GM12891 (cell line): Measurements from ENCODE around the gene IGFALS.
A peak's percentile ranks its signal among the peaks of the same experiment; 100 is the strongest.

Experiments
- PAX5 ChIP-seq: IDR thresholded peaks from 2 replicates; pipeline ENCODE4 v1.6.1; 2011; ENCODE audit warnings: low read length, moderate library complexity, mild to moderate bottlenecking; ENCODE audit not compliant: insufficient read depth, severe bottlenecking
- POLR2A ChIP-seq: IDR thresholded peaks from 2 replicates; pipeline ENCODE4 v1.6.1; 2011; ENCODE audit warnings: low read depth, low read length, control low read depth
- POLR2AphosphoS5 ChIP-seq: IDR thresholded peaks from 2 replicates; pipeline ENCODE4 v1.6.1; 2011; ENCODE audit warnings: low read depth, low read length, control low read depth
- POU2F2 ChIP-seq: IDR thresholded peaks from 2 replicates; pipeline ENCODE4 v1.6.1; 2011; ENCODE audit warnings: low read depth, mild to moderate bottlenecking, control low read depth, low read length, moderate library complexity
- SPI1 ChIP-seq: IDR thresholded peaks from 2 replicates; pipeline ENCODE4 v1.6.1; 2011; ENCODE audit warnings: low read depth, low read length, control low read depth
- TAF1 ChIP-seq: IDR thresholded peaks from 2 replicates; pipeline ENCODE4 v1.6.1; 2011; ENCODE audit warnings: low read depth, low read length, control low read depth

DNA sequence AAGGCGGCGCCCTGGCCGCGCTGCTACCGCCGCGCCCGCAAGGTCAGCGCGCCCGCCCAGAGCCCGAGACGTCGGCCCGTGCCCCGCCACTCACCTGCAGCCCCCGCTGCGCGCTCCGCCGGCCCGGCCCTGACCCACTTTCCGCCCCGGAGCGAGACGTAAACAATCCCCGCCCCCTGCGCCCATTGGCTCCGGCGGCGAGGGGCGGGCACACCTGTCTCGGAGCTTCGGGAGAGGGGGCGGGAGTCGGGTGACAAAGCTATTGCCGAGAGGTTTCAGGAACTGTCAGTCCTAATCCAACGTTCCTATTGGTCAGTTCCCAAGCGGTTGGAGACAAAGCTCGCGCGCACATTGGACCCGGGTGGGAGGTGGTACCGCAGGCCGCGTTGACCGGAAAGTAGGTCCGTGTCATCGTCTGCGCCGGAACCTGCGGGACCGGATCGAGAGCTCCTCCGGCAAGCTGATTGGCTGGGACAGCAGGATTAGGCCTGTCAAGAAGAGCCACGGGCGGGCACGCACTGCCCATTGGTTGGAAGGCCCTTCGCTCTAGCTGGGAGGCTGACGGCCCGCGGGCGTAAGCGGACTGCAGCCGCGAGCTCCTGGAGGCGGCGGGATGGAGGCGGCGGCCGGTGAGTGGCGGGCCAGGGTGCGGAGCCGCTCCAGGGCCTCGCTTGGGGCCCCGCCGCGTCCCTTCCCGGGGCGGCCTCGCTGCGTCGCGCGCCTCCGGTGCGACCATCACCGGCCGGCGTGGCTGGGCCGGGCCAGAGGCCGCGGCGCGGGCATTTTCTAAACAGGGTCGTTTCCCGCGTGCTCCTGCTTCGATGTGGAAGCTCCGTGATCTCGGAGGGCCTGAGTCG, 10.9 kb downstream of the IGFALS start, which contains the start of the genes NUBP2 and SPSB3:
- TF ChIP-seq POLR2AphosphoS5 = peak; percentile 29; the same call in 1 of the 2 replicates
- TF ChIP-seq POLR2A = peak; percentile 80
- peak; percentile 55 for TF ChIP-seq TAF1
- no peak for TF ChIP-seq SPI1
- TF ChIP-seq PAX5 = no peak
- TF ChIP-seq POU2F2 = peak; percentile 29
